Dermis microvascular lymphatic vessel endothelial cell (primary cell): ENCODE results near the gene CEP162. TPM values are rescaled to one million over a fixed set of nuclear protein-coding genes. Genes with fewer than 3 reads are reported as not detected.
A peak's percentile ranks its signal among the peaks of the same experiment; 100 is the strongest.
"Not testable (repeated sequence)": the region's sequence is repeated elsewhere in the genome, so short reads cannot be mapped to it uniquely, and the experiment has no call there.

Experiments used
- DNase-seq, 2 donors: peaks; one replicate each; pipeline versions ENCODE4 v3.0.0 to v3.0.0-alpha.2; 2010; ENCODE audit warnings: low read depth in 2 of 2
- total RNA-seq: library from RNA; depleted of rRNA; stranded (reverse); fragments of >200 nt; gene quantifications from 2 replicates; pipeline ENCODE4 v1.2.1, GENCODE V29; 2014

Gene CEP162
- total RNA-seq, 1 donor from 2014 or later: 3.6 TPM

GRCh38 chr6:84156306-84156705, 71.1 kb downstream of the CEP162 start:
- DNase-seq: no peak

GRCh38 chr6:84151669-84152068, 75.8 kb downstream of the CEP162 start:
- no peak for DNase-seq

- DNase-seq: no peak
These were observed 76.7 kb downstream of the CEP162 start for GRCh38 chr6:84150705-84151104.

GRCh38 chr6:84141521-84141920, 85.9 kb downstream of the CEP162 start:
- DNase-seq: no peak

GRCh38 chr6:84139311-84139710, 88.1 kb downstream of the CEP162 start:
- peak; percentile 46 to 64 for DNase-seq

GRCh38 chr6:84137989-84138575, 89.4 kb downstream of the CEP162 start:
- DNase-seq: peak; percentile 58 to 86

DNA sequence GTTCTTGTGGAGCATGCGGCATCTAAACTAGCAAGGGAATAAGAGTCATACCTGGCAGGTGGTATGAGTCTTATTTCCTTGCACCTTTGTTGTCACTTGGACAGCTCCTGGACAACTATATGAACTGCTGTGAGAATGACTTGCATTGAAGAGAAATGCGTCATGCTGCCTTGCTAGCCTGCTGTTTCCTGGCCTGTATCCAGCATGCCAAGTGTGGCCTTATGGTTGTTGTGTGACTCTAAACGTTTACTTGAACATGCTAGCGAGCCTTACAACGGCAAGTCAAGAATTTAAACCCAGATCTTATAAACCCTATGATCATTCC, 90.4 kb downstream of the CEP162 start:
- DNase-seq: peak in 1 of 2 donors; percentile 73

GRCh38 chr6:84136364-84137050, 90.9 kb downstream of the CEP162 start:
- no peak for DNase-seq

- DNase-seq: no peak
These were observed 92.2 kb downstream of the CEP162 start for GRCh38 chr6:84135291-84135690.

DNA sequence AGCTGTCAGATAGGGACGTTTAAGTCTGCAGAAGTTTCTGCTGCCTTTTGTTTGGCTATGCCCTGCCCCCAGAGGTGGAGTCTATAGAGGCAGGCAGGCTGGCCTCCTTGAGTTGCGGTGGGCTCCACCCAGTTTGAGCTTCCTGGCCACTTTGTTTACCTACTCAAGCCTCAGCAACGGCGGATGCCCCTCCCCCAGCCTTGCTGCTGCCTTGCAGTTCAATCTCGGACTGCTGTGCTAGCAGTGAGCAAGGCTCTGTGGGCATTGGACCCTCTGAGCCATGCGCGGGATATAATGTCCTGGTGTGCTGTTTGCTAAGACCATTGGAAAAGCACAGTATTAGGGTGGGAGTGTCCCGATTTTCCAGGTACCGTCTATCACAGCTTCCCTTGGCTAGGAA, 94.1 kb downstream of the CEP162 start:
- DNase-seq: not testable (repeated sequence)

DNA sequence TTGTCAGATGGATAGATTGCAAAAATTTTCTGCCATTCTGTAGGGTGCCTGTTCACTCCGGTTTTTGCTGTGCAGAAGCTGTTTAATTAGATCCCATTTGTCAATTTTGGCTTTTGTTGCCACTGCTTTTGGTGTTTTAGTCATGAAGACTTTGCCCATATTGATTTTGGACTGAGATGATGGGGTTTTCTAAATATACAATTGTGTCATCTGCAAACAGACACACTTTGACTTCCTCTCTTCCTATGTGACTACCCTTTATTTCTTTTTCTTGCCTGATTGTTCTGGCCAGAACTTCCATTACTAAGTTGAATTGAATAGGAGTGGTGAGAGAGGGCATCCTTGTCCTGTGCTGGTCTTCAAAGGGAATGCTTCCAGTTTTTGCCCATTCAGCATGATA, 97.9 kb downstream of the CEP162 start:
- DNase-seq: not testable (repeated sequence)

DNA sequence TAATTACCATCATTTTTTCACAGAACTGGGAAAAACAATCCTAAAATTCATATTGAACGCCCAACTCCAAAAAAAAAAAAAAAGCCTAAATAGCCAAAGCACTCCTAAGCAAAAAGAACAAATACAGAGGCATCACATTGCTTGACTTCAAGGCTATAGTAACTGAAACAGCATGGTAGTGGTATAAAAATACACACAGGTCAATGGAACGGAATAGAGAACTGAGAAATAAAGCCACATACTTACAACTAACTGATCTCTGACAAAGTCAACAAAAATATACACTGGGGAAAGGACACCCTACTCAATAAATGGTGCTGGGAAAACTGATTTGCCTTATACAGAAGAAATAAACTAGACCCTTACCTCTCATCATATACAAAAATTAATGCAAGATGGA, 104.3 kb downstream of the CEP162 start:
- DNase-seq: no peak

- DNase-seq: no peak
These were observed 108.2 kb downstream of the CEP162 start for GRCh38 chr6:84119277-84119676.

GRCh38 chr6:84118191-84118590, 109.3 kb downstream of the CEP162 start:
- DNase-seq: no peak

GRCh38 chr6:84114933-84115594, 112.4 kb downstream of the CEP162 start:
- not testable (repeated sequence) for DNase-seq

- not testable (repeated sequence) for DNase-seq
These were observed 116.1 kb downstream of the CEP162 start for GRCh38 chr6:84111351-84111750.

GRCh38 chr6:84107495-84107894, 119.9 kb downstream of the CEP162 start:
- no peak for DNase-seq

DNA sequence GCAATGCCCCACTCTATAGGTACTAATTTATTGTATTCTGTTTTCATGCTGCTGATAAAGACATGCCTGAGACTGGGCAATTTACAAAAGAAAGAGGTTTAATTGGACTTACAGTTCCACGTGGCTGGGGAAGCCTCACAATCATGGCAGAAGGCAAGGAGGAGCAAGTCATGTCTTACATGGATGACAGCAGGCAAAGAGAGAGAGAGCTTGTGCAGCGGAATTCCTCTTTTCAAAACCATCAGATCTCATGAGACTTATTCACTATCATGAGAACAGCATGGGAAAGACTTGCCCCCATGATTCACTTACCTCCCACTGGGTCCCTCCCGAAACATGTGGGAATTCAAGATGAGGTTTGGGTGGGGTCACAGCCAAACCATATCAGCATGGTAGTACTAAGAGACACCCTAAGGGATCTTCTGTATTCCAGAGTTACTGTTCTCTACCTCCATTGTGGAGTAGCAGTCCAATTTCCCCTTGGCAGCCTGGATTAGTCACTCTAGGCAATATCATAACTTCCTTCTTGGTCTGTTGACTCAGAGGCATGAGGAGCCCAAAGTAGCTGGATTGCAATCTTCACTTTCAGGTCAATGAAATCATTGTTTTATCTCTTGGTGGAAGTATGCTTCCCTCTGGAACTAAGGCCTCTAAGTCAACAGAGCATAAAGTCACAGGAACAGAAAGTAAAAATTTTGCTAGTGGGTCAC, 122.1 kb downstream of the CEP162 start:
- peak in 1 of 2 donors; percentile 9 for DNase-seq

DNA sequence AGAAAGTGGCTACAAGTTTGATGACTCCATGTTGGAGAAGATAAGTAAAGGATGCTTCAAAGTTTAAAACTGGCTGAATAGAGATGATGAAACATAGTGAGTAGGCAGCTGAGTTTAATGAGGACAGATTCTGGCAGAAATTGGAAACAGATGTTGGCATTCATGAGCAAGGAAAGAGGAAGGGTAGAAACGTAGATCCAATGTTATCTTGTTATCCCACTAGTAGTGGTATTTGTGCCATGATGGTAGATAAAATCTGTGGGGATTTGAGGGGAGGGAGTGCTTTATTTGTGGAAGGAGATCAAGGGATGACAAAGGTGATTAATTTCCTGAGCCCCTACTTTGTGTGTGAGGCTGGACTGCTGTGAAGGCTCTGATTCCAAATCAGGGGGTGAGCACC, 124.4 kb downstream of the CEP162 start:
- no peak for DNase-seq

DNA sequence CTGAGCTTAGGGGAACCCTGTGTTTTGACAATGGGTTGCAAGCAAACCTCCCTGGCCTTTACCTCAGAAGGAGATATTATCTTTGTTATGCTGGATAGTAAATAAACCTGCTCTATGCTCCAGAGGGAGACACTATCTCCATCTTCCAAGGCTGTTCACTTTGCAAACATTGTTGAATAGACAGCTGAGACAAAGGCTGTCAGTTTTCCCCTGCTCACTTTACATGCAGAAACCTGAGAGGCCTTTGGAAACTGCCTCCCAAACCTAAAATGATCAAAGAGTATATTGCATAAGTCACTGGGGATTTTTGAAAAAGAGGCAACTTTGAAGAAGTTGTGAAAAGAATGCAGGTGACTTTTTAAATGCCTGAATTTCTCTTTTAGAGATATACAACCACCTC, 132.3 kb downstream of the CEP162 start:
- no peak for DNase-seq

- no peak for DNase-seq
These were observed 133.7 kb downstream of the CEP162 start for GRCh38 chr6:84093441-84094435.
